Neuron (in vitro differentiated cells): ENCODE measurements around the gene OR2F1.

Experiments
- H2AFZ ChIP-seq: one replicate; pipeline ENCODE4 v1.6.1; 2013; ENCODE audit warnings: low read depth, mild to moderate bottlenecking, inconsistent platforms, low read length, moderate library complexity
- H3K27me3 ChIP-seq: one replicate; pipeline ENCODE4 v1.6.1; 2013; ENCODE audit warnings: low read length; ENCODE audit not compliant: insufficient read depth
- H3K36me3 ChIP-seq: one replicate; pipeline ENCODE4 v1.6.1; 2013; ENCODE audit warnings: low read length; ENCODE audit not compliant: insufficient read depth
- H3K4me1 ChIP-seq: one replicate; pipeline ENCODE4 v1.6.1; 2013; ENCODE audit warnings: low read length; ENCODE audit not compliant: insufficient read depth
- H3K4me3 ChIP-seq: 2 replicates; pipeline ENCODE4 v1.5.1; 2013; ENCODE audit warnings: mild to moderate bottlenecking, low read length, moderate library complexity
- H3K9me3 ChIP-seq: one replicate; pipeline ENCODE4 v1.6.1; 2013; ENCODE audit warnings: low read length

The OR2F1 gene, protein sequence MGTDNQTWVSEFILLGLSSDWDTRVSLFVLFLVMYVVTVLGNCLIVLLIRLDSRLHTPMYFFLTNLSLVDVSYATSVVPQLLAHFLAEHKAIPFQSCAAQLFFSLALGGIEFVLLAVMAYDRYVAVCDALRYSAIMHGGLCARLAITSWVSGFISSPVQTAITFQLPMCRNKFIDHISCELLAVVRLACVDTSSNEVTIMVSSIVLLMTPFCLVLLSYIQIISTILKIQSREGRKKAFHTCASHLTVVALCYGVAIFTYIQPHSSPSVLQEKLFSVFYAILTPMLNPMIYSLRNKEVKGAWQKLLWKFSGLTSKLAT

DNA sequence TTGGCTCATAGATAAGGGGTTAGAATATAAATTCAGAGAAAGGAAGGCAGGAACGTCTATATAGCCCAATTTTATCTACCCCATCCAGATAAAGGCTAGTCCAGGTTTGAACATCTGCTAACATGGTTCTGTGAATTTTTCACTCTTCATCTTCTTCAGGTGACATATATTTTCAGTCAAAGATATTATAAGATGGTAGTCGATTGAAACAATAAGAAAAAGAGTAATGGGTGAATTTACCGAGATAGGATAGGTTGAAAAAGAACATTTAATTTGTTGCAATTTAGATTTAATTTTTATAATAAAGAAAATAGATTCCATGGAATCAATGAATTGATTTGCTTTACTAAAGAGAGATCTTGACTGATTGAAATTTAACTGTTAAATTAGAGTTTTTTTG lies at the start of gene OR2F1:
TSS of gene OR2F1 (plus strand) at position 301 of the 400 bp plus-strand sequence. CDS start 5,127 bp downstream, outside the sequence.
- H3K4me3 ChIP-seq: no peak within 1 kb of the TSS
- no peaks in the 10 kb centered on the region for H3K27me3 ChIP-seq
- H3K9me3 ChIP-seq: no peaks in the 10 kb centered on the region
- H3K36me3 ChIP-seq: no peaks in the 10 kb centered on the region
- no peak within 1 kb of the TSS for H2AFZ ChIP-seq
- H3K4me1 ChIP-seq: peaks cover 15% of the 10 kb centered on the region

- Histone ChIP-seq H3K4me1 (peaks cover 5% of the 10 kb centered on the region), H3K36me3 (no peaks in the 10 kb centered on the region), H3K4me3 (no peak overlapping the region), H3K9me3 (no peaks in the 10 kb centered on the region), H2AFZ (no peak overlapping the region), H3K27me3 (no peaks in the 10 kb centered on the region)
Measured at GRCh38 chr7:143905509-143905908, 49.1 kb upstream of the OR2F1 start.

- Histone ChIP-seq H2AFZ (no peak overlapping the region), H3K36me3 (no peaks in the 10 kb centered on the region), H3K27me3 (no peaks in the 10 kb centered on the region), H3K9me3 (no peaks in the 10 kb centered on the region), H3K4me1 (peaks cover 2% of the 10 kb centered on the region), H3K4me3 (no peak overlapping the region)
Measured at GRCh38 chr7:143906151-143906550, 48.5 kb upstream of the OR2F1 start.

DNA sequence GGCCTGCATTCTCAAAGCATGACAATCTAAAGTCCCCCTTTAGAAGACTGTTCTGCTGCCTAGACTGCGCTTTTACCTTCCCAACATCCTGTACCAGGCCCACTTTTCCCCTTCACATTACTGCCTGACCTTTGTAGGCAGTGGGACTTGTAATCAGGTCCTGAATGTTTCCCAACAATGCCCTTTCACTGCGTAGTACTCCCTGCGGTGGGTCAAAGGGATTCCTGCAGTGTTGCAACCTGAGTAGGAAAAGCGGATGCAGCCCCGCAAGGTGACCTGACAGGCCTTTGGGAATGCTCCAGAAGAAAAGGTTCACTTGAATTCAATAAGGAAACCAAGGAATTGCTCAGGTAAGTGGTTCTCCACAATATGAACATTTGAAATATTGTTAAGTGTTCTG lies 47.7 kb upstream of the OR2F1 start:
- Histone ChIP-seq H3K4me3 (no peak overlapping the region), H3K36me3 (no peaks in the 10 kb centered on the region), H2AFZ (no peak overlapping the region), H3K9me3 (no peaks in the 10 kb centered on the region), H3K27me3 (no peaks in the 10 kb centered on the region), H3K4me1 (peaks cover 2% of the 10 kb centered on the region)

- no peaks in the 10 kb centered on the region for H3K27me3 ChIP-seq
- no peaks in the 10 kb centered on the region for H3K36me3 ChIP-seq
- no peaks in the 10 kb centered on the region for H3K9me3 ChIP-seq
- H3K4me3 ChIP-seq: no peak overlapping the region
- peaks cover 2% of the 10 kb centered on the region for H3K4me1 ChIP-seq
- H2AFZ ChIP-seq: no peak overlapping the region
Measured at GRCh38 chr7:143908120-143908519, 46.5 kb upstream of the OR2F1 start.

DNA sequence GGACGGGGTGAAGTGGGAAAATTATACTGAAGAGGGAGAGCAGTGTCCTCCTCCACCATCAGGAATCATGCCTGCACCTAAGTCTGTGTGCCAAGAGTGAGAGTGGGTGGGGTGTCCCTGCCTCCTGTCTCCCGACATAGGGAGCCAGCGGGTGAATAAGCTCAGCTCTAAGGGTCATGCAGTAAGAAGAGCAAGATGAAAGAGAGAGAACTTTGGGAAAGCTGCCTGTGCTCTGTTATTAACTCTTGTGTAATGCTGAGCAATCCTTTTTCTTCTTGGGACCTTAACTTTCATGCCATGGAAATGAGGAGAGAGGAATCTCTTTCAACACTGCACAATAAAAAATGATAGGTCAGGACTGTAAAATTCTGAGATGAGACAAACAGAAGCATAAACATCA lies 44.8 kb upstream of the OR2F1 start:
- Histone ChIP-seq H3K9me3 (no peaks in the 10 kb centered on the region), H3K4me3 (no peak overlapping the region), H2AFZ (no peak overlapping the region), H3K4me1 (peaks cover 2% of the 10 kb centered on the region), H3K27me3 (no peaks in the 10 kb centered on the region), H3K36me3 (no peaks in the 10 kb centered on the region)

GRCh38 chr7:143910473-143911248 lies 44.0 kb upstream of the OR2F1 start:
- H3K27me3 ChIP-seq: no peaks in the 10 kb centered on the region
- peaks cover 2% of the 10 kb centered on the region for H3K4me1 ChIP-seq
- no peak overlapping the region for H2AFZ ChIP-seq
- H3K9me3 ChIP-seq: no peaks in the 10 kb centered on the region
- H3K36me3 ChIP-seq: no peaks in the 10 kb centered on the region
- no peak overlapping the region for H3K4me3 ChIP-seq

GRCh38 chr7:143913945-143914615 lies 40.6 kb upstream of the OR2F1 start:
- H3K4me1 ChIP-seq: no peaks in the 10 kb centered on the region
- no peaks in the 10 kb centered on the region for H3K36me3 ChIP-seq
- H3K27me3 ChIP-seq: peaks cover 2% of the 10 kb centered on the region
- no peak overlapping the region for H2AFZ ChIP-seq
- H3K4me3 ChIP-seq: no peak overlapping the region
- no peaks in the 10 kb centered on the region for H3K9me3 ChIP-seq

- H3K9me3 ChIP-seq: no peaks in the 10 kb centered on the region
- H2AFZ ChIP-seq: no peak overlapping the region
- H3K4me3 ChIP-seq: no peak overlapping the region
- no peaks in the 10 kb centered on the region for H3K4me1 ChIP-seq
- peaks cover 2% of the 10 kb centered on the region for H3K27me3 ChIP-seq
- H3K36me3 ChIP-seq: no peaks in the 10 kb centered on the region
Measured at GRCh38 chr7:143914938-143915652, 39.5 kb upstream of the OR2F1 start.

DNA sequence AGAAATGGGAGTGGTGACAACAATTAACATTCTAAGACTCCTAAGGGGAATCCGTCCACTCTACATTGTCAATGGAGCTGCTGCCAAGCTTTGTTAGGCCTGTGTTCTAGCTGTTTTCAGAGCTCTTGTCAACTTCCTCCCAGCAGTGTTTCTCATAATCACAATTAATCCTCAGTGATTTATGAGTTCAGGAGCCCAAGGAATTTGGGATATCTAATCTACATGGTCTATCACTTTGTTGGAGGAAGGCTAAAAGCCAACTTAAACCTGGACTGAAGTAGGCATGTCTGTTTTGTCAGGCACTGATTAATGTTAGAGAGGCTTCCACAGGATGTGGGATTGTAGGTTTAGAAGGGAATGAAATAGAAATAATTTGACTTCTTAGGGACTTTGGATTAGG lies 29.8 kb upstream of the OR2F1 start:
- H3K9me3 ChIP-seq: no peaks in the 10 kb centered on the region
- no peaks in the 10 kb centered on the region for H3K4me1 ChIP-seq
- no peaks in the 10 kb centered on the region for H3K27me3 ChIP-seq
- no peak overlapping the region for H3K4me3 ChIP-seq
- H3K36me3 ChIP-seq: no peaks in the 10 kb centered on the region
- no peak overlapping the region for H2AFZ ChIP-seq

- no peak overlapping the region for H2AFZ ChIP-seq
- no peak overlapping the region for H3K4me3 ChIP-seq
- H3K4me1 ChIP-seq: no peaks in the 10 kb centered on the region
- H3K36me3 ChIP-seq: no peaks in the 10 kb centered on the region
- H3K27me3 ChIP-seq: no peaks in the 10 kb centered on the region
- H3K9me3 ChIP-seq: no peaks in the 10 kb centered on the region
Measured at GRCh38 chr7:143929224-143929920, 25.3 kb upstream of the OR2F1 start.

GRCh38 chr7:143931739-143932138 lies 22.9 kb upstream of the OR2F1 start:
- Histone ChIP-seq H2AFZ (no peak overlapping the region), H3K4me3 (no peak overlapping the region), H3K4me1 (no peaks in the 10 kb centered on the region), H3K27me3 (no peaks in the 10 kb centered on the region), H3K36me3 (no peaks in the 10 kb centered on the region), H3K9me3 (no peaks in the 10 kb centered on the region)
